Activated CD4-positive, alpha-beta T cell treated with anti-CD3 and anti-CD28 coated beads for 48 hours (primary cell): Measurements from ENCODE around the gene CXXC4.

Experiments used
- DNase-seq: peaks from one replicate; pipeline ENCODE4 v3.0.0-alpha.2; 2020

The CXXC4 gene

GRCh38 chr4:104494822-104495559 lies at the start of gene CXXC4:
CXXC4 (minus strand) TSS chr4:104494894; CDS start chr4:104491802, 3,092 bp downstream.
- DNase-seq = peak; percentile 7

- no peak for DNase-seq
Observed at GRCh38 chr4:104533156-104533555, 38.5 kb upstream of the CXXC4 start.

GRCh38 chr4:104532677-104533076 lies 38.0 kb upstream of the CXXC4 start:
- no peak for DNase-seq

- no peak for DNase-seq
Observed at GRCh38 chr4:104531390-104531789, 36.7 kb upstream of the CXXC4 start.

- DNase-seq = no peak
Observed at GRCh38 chr4:104530426-104530825, 35.7 kb upstream of the CXXC4 start.

- no peak for DNase-seq
Observed at GRCh38 chr4:104524591-104524990, 29.9 kb upstream of the CXXC4 start.

- DNase-seq = no peak
Observed at GRCh38 chr4:104524026-104524425, 29.3 kb upstream of the CXXC4 start.

GRCh38 chr4:104519588-104519987 lies 24.9 kb upstream of the CXXC4 start:
- DNase-seq = no peak

- no peak for DNase-seq
Observed at GRCh38 chr4:104516884-104517283, 22.2 kb upstream of the CXXC4 start.

- no peak for DNase-seq
Observed at GRCh38 chr4:104508224-104508623, 13.5 kb upstream of the CXXC4 start.

GRCh38 chr4:104507112-104507511 lies 12.4 kb upstream of the CXXC4 start:
- DNase-seq = no peak

- DNase-seq = no peak
Observed at GRCh38 chr4:104504536-104504935, 9.8 kb upstream of the CXXC4 start.

GRCh38 chr4:104502471-104502870 lies 7.8 kb upstream of the CXXC4 start:
- no peak for DNase-seq

GRCh38 chr4:104501290-104501689 lies 6.6 kb upstream of the CXXC4 start:
- no peak for DNase-seq

GRCh38 chr4:104500442-104500841 lies 5.7 kb upstream of the CXXC4 start:
- DNase-seq = no peak

- no peak for DNase-seq
Observed at GRCh38 chr4:104494185-104494584, 509 bp downstream of the CXXC4 start.

- no peak for DNase-seq
Observed at GRCh38 chr4:104493081-104493831, 1.4 kb downstream of the CXXC4 start.

GRCh38 chr4:104492183-104492771 lies 2.4 kb downstream of the CXXC4 start:
- DNase-seq = no peak

GRCh38 chr4:104491481-104492182 lies 3.1 kb downstream of the CXXC4 start:
- peak; percentile 11 for DNase-seq

GRCh38 chr4:104490770-104491480 lies 3.8 kb downstream of the CXXC4 start:
- peak; percentile 44 for DNase-seq

GRCh38 chr4:104490096-104490769 lies 4.5 kb downstream of the CXXC4 start:
- no peak for DNase-seq

- DNase-seq = no peak
Observed at GRCh38 chr4:104489731-104490095, 5.0 kb downstream of the CXXC4 start.
